Activated naive CD4-positive, alpha-beta T cell treated with anti-CD3 and anti-CD28 coated beads for 36 hours (primary cell): ENCODE measurements around the gene RECK. TPM values are rescaled to one million over a fixed set of nuclear protein-coding genes. Genes with fewer than 3 reads are reported as not detected.
A peak's percentile ranks its signal among the peaks of the same experiment; 100 is the strongest.

Experiments used
- CTCF ChIA-PET: fragments of 350-600 bp; sonication (Branson Sonifier 250); formaldehyde crosslinking; loops from one replicate; lab custom pipeline; 2021; ENCODE audit warnings: antibody characterized with exemption; lab: Charles Lee
- DNase-seq: peaks from one replicate; pipeline ENCODE4 v3.0.0-alpha.2; 2020
- H3K27ac Mint-ChIP-seq: one replicate; pipeline ENCODE4 v1.8.0; 2021; ENCODE audit warnings: mild to moderate bottlenecking, mixed read lengths
- H3K27me3 Mint-ChIP-seq: one replicate; pipeline ENCODE4 v1.8.0; 2021; ENCODE audit warnings: low read depth, mixed read lengths
- H3K36me3 Mint-ChIP-seq: one replicate; pipeline ENCODE4 v1.8.0; 2021; ENCODE audit warnings: low read depth, mixed read lengths
- H3K4me1 Mint-ChIP-seq: one replicate; pipeline ENCODE4 v1.8.0; 2021; ENCODE audit warnings: low read depth, mixed read lengths
- H3K4me3 Mint-ChIP-seq: one replicate; pipeline ENCODE4 v1.8.0; 2021; ENCODE audit warnings: mild to moderate bottlenecking, moderate library complexity, mixed read lengths
- H3K9me3 Mint-ChIP-seq: one replicate; pipeline ENCODE4 v1.8.0; 2021; ENCODE audit warnings: mixed read lengths
- intact Hi-C: fragments of 100-400 bp; cut with micrococcal nuclease; formaldehyde crosslinking; loops from one replicate; pipeline ENCODE4 v1.15.1; 2023
- total RNA-seq, 2 experiments: library from RNA; stranded (reverse); gene quantifications; one replicate each; pipeline ENCODE4 v1.2.3, GENCODE V29; 2021

RECK gene
- total RNA-seq, 2 experiments from 2014 or later, result 7.8 to 8.5 TPM

GRCh38 chr9:36007852-36008251, 28.9 kb upstream of the RECK start:
- CTCF ChIA-PET, result interaction anchor here (0.6 to 7.1 kb wide), 30 partner anchors 8 to 976 kb away, joined by 3 to 107 read pairs (median 4); partner anchors contain the start of genes CLTA and RECK
- Mint-ChIP-seq H3K4me3 (no peak overlapping the region), H3K9me3 (no peaks in the 10 kb centered on the region), H3K27me3 (peaks cover 5% of the 10 kb centered on the region), H3K27ac (no peak overlapping the region), H3K4me1 (peaks cover 22% of the 10 kb centered on the region), H3K36me3 (no peaks in the 10 kb centered on the region)
- intact Hi-C loops, result loop anchor here (1.0 to 5.0 kb wide), 6 partner anchors 15 to 158 kb away; partner anchors contain the start of gene RECK
- no peak for DNase-seq

GRCh38 chr9:36008774-36009300, 27.9 kb upstream of the RECK start:
- H3K4me1 Mint-ChIP-seq, result peaks cover 22% of the 10 kb centered on the region
- intact Hi-C loops, result loop anchor here (1.0 to 5.0 kb wide), 5 partner anchors 14 to 157 kb away; partner anchors contain the start of gene RECK
- H3K4me3 Mint-ChIP-seq, result no peak overlapping the region
- no peak overlapping the region for H3K27ac Mint-ChIP-seq
- CTCF ChIA-PET, result interaction anchor here (0.5 to 7.1 kb wide), 24 partner anchors 9 to 336 kb away, joined by 3 to 107 read pairs (median 5); partner anchors contain the start of genes CLTA and RECK
- peak; percentile 74 for DNase-seq
- no peaks in the 10 kb centered on the region for H3K36me3 Mint-ChIP-seq
- H3K9me3 Mint-ChIP-seq, result no peaks in the 10 kb centered on the region
- H3K27me3 Mint-ChIP-seq, result peaks cover 5% of the 10 kb centered on the region

GRCh38 chr9:36011379-36011778, 25.3 kb upstream of the RECK start:
- Mint-ChIP-seq H3K36me3 (no peaks in the 10 kb centered on the region), H3K4me1 (peaks cover 22% of the 10 kb centered on the region), H3K27me3 (peaks cover 5% of the 10 kb centered on the region), H3K27ac (no peak overlapping the region), H3K4me3 (no peak overlapping the region), H3K9me3 (no peaks in the 10 kb centered on the region)
- CTCF ChIA-PET, result interaction anchor here (0.6 to 7.1 kb wide), 6 partner anchors 10 to 1606 kb away, joined by 3 to 107 read pairs (median 4); no protein-coding TSS in a partner anchor
- DNase-seq, result no peak
- intact Hi-C loops, result loop anchor here (10.0 kb wide), 1 partner anchor 313 kb away; no protein-coding TSS in a partner anchor

- H3K4me1 Mint-ChIP-seq, result no peaks in the 10 kb centered on the region
- CTCF ChIA-PET, result no interaction called here
- intact Hi-C loops, result loop anchor here (10.0 kb wide), 1 partner anchor 308 kb away; no protein-coding TSS in a partner anchor
- no peaks in the 10 kb centered on the region for H3K36me3 Mint-ChIP-seq
- H3K4me3 Mint-ChIP-seq, result no peak overlapping the region
- H3K27me3 Mint-ChIP-seq, result no peaks in the 10 kb centered on the region
- no peaks in the 10 kb centered on the region for H3K9me3 Mint-ChIP-seq
- no peak overlapping the region for H3K27ac Mint-ChIP-seq
- DNase-seq, result no peak
Observed at GRCh38 chr9:36017278-36017677, 19.4 kb upstream of the RECK start.

DNA sequence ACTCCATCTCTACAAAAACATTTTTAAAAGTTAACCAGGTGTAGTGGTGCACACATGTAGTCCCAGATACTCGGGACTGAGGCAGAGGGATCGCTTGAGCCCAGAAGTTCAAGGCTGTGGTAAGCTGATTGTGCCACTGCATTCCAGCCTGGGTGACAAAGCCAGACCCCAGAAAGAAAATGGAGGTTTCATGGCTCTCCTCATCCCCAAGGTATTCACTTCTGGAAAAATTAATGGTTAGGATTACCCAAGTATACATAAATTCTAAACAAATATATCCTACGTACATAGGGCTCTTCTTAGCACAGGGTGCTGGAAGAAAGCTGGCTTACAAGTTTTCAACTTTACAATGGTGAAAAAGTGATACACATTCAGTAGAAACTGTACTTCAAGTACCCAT, 18.6 kb upstream of the RECK start:
- CTCF ChIA-PET, result interaction anchor here (0.6 to 7.4 kb wide), 3 partner anchors 10 to 1445 kb away, joined by 3 to 107 read pairs (median 5); no protein-coding TSS in a partner anchor
- Mint-ChIP-seq H3K4me1 (no peaks in the 10 kb centered on the region), H3K4me3 (no peak overlapping the region), H3K9me3 (no peaks in the 10 kb centered on the region), H3K27me3 (no peaks in the 10 kb centered on the region), H3K36me3 (no peaks in the 10 kb centered on the region), H3K27ac (no peak overlapping the region)
- intact Hi-C loops, result loop anchor here (10.0 kb wide), 1 partner anchor 307 kb away; no protein-coding TSS in a partner anchor
- no peak for DNase-seq

- Mint-ChIP-seq H3K4me3 (no peak overlapping the region), H3K27ac (no peak overlapping the region), H3K9me3 (no peaks in the 10 kb centered on the region), H3K27me3 (no peaks in the 10 kb centered on the region), H3K36me3 (no peaks in the 10 kb centered on the region), H3K4me1 (no peaks in the 10 kb centered on the region)
- CTCF ChIA-PET, result interaction anchor here (1.0 to 7.4 kb wide), 3 partner anchors 11 to 116 kb away, joined by 3 to 107 read pairs (median 5); no protein-coding TSS in a partner anchor
- intact Hi-C loops, result loop anchor here (10.0 kb wide), 1 partner anchor 306 kb away; no protein-coding TSS in a partner anchor
- no peak for DNase-seq
Observed at GRCh38 chr9:36018891-36019720, 17.6 kb upstream of the RECK start.

- Mint-ChIP-seq H3K9me3 (no peaks in the 10 kb centered on the region), H3K4me3 (no peak overlapping the region), H3K36me3 (no peaks in the 10 kb centered on the region), H3K27ac (no peak overlapping the region), H3K27me3 (no peaks in the 10 kb centered on the region), H3K4me1 (no peaks in the 10 kb centered on the region)
- CTCF ChIA-PET, result interaction anchor here (1.1 to 7.4 kb wide), 7 partner anchors 8 to 118 kb away, joined by 3 to 107 read pairs (median 21); partner anchors contain the start of gene OR2S2
- DNase-seq, result no peak
- intact Hi-C loops, result loop anchor here (5.0 kb wide), 1 partner anchor 230 kb away; the partner anchor contains the start of gene NPR2
Observed at GRCh38 chr9:36021968-36022367, 14.7 kb upstream of the RECK start.

DNA sequence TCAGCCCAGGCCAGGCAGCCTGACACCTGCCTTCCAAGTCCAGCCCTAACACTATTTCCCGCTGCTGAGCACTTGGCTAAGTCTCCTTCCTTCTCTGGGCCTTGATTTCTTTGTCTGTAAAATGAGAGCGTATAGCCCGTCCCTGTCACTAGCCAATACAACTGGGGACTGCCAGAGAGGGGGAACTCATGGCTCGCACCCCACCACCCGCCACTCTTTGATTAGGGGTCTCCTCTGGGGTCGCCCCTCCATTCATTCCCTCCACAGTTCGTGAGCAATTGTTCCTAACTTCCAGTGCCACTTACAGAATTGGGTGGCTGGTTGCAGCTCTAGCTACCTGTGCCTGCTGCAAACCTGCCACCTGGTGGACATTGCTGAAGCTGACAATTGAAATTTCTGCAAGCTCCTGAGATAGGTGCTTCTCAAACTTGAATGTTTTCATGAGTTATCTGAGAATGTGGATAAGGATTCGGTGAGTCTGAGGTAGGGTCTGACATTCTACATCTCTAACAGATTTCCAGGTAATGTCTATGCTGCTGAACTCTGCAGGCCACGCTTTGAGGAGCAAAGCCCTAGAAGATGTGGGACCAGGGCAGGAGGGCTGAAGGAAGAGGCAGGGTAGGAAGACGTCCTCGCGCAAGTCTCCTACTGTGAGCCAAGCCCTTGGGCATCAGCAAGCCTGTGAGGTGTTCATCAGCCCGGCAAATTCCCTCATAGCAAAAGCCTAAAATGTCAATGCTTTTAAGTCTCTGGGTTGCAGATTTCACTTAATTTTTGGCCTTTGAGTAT, 13.3 kb upstream of the RECK start:
- Mint-ChIP-seq H3K4me3 (no peak overlapping the region), H3K36me3 (no peaks in the 10 kb centered on the region), H3K27ac (no peak overlapping the region), H3K4me1 (no peaks in the 10 kb centered on the region), H3K9me3 (no peaks in the 10 kb centered on the region), H3K27me3 (no peaks in the 10 kb centered on the region)
- intact Hi-C loops, result loop anchor here (1.0 to 5.0 kb wide), 4 partner anchors 15 to 231 kb away; partner anchors contain the start of gene NPR2
- CTCF ChIA-PET, result interaction anchor here (0.7 to 7.4 kb wide), 32 partner anchors 9 to 448 kb away, joined by 3 to 107 read pairs (median 5); partner anchors contain the start of genes CLTA, OR2S2 and RECK
- DNase-seq, result peak; percentile 84

DNA sequence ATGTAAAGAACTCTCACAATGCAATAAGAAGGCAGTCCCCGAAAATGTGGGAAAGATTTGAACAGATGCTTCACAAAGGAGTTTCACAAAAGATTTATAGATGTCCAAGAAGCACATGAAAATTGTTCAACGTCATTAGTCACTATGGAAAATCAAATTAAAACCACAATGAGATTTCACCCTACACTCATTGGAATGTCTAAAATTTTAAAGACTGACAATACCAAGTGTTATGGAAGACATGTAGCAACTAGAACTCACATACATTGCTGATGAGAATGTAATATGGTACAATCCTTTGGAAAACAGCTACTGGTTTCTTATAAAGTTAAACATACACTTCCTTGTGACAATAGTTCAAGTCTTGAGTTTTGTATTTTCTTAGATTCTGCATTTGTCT, 11.0 kb upstream of the RECK start:
- Mint-ChIP-seq H3K4me3 (no peak overlapping the region), H3K27ac (no peak overlapping the region), H3K4me1 (no peaks in the 10 kb centered on the region), H3K36me3 (no peaks in the 10 kb centered on the region), H3K9me3 (no peaks in the 10 kb centered on the region), H3K27me3 (no peaks in the 10 kb centered on the region)
- no peak for DNase-seq
- intact Hi-C loops, result no loop called here
- CTCF ChIA-PET, result no interaction called here

- intact Hi-C loops, result no loop called here
- CTCF ChIA-PET, result interaction anchor here (1.2 to 2.3 kb wide), 5 partner anchors 9 to 126 kb away, joined by 3 to 11 read pairs (median 4); no protein-coding TSS in a partner anchor
- Mint-ChIP-seq H3K27ac (no peak overlapping the region), H3K9me3 (no peaks in the 10 kb centered on the region), H3K36me3 (no peaks in the 10 kb centered on the region), H3K4me3 (no peak overlapping the region), H3K4me1 (no peaks in the 10 kb centered on the region), H3K27me3 (no peaks in the 10 kb centered on the region)
- no peak for DNase-seq
Observed at GRCh38 chr9:36029202-36029601, 7.5 kb upstream of the RECK start.

- no peaks in the 10 kb centered on the region for H3K27me3 Mint-ChIP-seq
- no peaks in the 10 kb centered on the region for H3K9me3 Mint-ChIP-seq
- CTCF ChIA-PET, result interaction anchor here (1.2 to 2.3 kb wide), 5 partner anchors 9 to 127 kb away, joined by 3 to 11 read pairs (median 4); no protein-coding TSS in a partner anchor
- intact Hi-C loops, result no loop called here
- no peak for DNase-seq
- no peak overlapping the region for H3K4me3 Mint-ChIP-seq
- H3K4me1 Mint-ChIP-seq, result no peaks in the 10 kb centered on the region
- H3K27ac Mint-ChIP-seq, result no peak overlapping the region
- H3K36me3 Mint-ChIP-seq, result no peaks in the 10 kb centered on the region
Observed at GRCh38 chr9:36029765-36030528, 6.8 kb upstream of the RECK start.
